Testis (tissue), 2 donors: Measurements from ENCODE around the gene HIGD1A.

Experiments
- POLR2A ChIP-seq: fragments of 450-650 bp; IDR thresholded peaks from one replicate; pipeline ENCODE4 v1.6.1; 2017; ENCODE audit warnings: antibody characterized with exemption, mild to moderate bottlenecking, moderate library complexity
- TF ChIP-seq, protein P1 (sequence below), 3 experiments: fragments of 450-650 bp in 2 of 3; fragments of 200-600 bp in 1 of 3; sonication (generic) in 1 of 3; IDR thresholded peaks; one replicate each; pipeline ENCODE4 v1.5.1; 2016 to 2019; ENCODE audit warnings: antibody characterized with exemption in 3 of 3, mild to moderate bottlenecking in 2 of 3, moderate library complexity in 1 of 3

DNA sequence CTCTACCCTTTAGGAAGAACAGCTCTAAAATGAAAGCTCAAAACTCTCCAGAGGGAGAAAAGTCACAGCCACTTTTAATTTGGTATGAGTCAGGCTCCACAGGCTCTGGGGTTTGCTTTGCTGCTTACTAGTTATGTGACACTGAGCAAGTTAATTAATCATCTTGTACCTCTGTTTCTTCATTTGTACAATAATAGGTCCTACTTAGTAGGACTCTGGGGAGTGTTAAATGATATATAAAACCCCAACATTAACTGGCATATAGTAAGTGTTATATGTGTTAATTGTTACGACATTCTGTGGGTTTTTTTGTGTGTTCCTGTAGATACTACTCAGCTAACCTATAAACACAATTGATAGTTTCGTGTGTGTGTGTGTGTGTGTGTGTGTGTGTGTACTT is 11.5 kb upstream of the HIGD1A start:
- TF ChIP-seq, protein P1, sequence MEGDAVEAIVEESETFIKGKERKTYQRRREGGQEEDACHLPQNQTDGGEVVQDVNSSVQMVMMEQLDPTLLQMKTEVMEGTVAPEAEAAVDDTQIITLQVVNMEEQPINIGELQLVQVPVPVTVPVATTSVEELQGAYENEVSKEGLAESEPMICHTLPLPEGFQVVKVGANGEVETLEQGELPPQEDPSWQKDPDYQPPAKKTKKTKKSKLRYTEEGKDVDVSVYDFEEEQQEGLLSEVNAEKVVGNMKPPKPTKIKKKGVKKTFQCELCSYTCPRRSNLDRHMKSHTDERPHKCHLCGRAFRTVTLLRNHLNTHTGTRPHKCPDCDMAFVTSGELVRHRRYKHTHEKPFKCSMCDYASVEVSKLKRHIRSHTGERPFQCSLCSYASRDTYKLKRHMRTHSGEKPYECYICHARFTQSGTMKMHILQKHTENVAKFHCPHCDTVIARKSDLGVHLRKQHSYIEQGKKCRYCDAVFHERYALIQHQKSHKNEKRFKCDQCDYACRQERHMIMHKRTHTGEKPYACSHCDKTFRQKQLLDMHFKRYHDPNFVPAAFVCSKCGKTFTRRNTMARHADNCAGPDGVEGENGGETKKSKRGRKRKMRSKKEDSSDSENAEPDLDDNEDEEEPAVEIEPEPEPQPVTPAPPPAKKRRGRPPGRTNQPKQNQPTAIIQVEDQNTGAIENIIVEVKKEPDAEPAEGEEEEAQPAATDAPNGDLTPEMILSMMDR (IDR thresholded peaks at IDR 0.05): no peak
- no peak for TF ChIP-seq POLR2A
